ENCODE measurements around the gene LIMD2. TPM values are rescaled to one million over a fixed set of nuclear protein-coding genes. Genes with fewer than 3 reads are reported as not detected.

LIMD2 gene
- total RNA-seq, 2 donors from 2014 or later, result 97.5 to 111 TPM

GRCh38 chr17:63686138-63686685, 13.7 kb downstream of the LIMD2 start:
- Histone ChIP-seq H3K36me3 (ENCODE audit: control insufficient read depth, insufficient read depth, low read length) (peaks cover 50% of the 10 kb centered on the region), H3K27ac (ENCODE audit: low read depth, low read length) (no peak overlapping the region), H3K9ac (ENCODE audit: extremely low read depth, low read length, poor library complexity, severe bottlenecking) (no peak overlapping the region), H3K9me3 (ENCODE audit: control insufficient read depth, low read length) (no peaks in the 10 kb centered on the region), H3K4me3 (ENCODE audit: low read length) (no peak overlapping the region), H3K27me3 (ENCODE audit: control insufficient read depth, insufficient read depth, low read length, poor library complexity, severe bottlenecking) (no peaks in the 10 kb centered on the region), H3K4me1 (ENCODE audit: control insufficient read depth, insufficient read depth, low read length) (no peaks in the 10 kb centered on the region)
- no peaks in the 10 kb centered on the region for H3K27me3 Mint-ChIP-seq (ENCODE audit: insufficient read depth)
- H3K4me1 Mint-ChIP-seq, result peaks cover 5% of the 10 kb centered on the region
- DNase-seq, result no peak
- WGBS, 2 experiments (ENCODE audit: insufficient coverage in 1 of 2, insufficient read length in 1 of 2), result 95 to 100% methylated on average over 2 to 3 of the region's 3 CpGs
- H3K9me3 Mint-ChIP-seq, result no peaks in the 10 kb centered on the region
- TF ChIP-seq CTCF (conservative IDR thresholded peaks at IDR 0.05), result no peak
- peaks cover 33% of the 10 kb centered on the region for H3K36me3 Mint-ChIP-seq (ENCODE audit: low read depth)
- no peak overlapping the region for H3K4me3 Mint-ChIP-seq
- no peak overlapping the region for H3K27ac Mint-ChIP-seq

DNA sequence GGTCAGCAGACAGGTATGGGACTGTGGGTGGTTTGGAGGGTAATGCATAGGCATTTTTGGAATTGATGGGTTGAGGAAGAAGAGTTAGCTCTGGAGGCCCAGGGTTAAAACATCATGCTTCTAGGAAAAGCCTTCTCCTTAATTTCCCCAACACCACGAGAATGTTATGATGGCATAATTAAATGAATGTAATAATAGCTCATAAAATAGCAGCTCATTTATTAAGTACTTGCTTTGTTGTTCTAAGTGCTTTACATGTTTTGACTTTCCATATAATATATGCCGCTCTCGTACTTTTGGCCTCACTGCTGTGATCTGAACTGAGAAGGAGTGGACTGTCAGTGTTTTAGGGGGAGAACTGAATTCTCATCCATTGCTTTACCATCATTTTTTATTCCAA, 14.3 kb downstream of the LIMD2 start:
- Histone ChIP-seq H3K27me3 (ENCODE audit: control insufficient read depth, insufficient read depth, low read length, poor library complexity, severe bottlenecking) (no peaks in the 10 kb centered on the region), H3K4me1 (ENCODE audit: control insufficient read depth, insufficient read depth, low read length) (no peaks in the 10 kb centered on the region), H3K27ac (ENCODE audit: low read depth, low read length) (no peak overlapping the region), H3K4me3 (ENCODE audit: low read length) (no peak overlapping the region), H3K9me3 (ENCODE audit: control insufficient read depth, low read length) (no peaks in the 10 kb centered on the region), H3K36me3 (ENCODE audit: control insufficient read depth, insufficient read depth, low read length) (peaks cover 48% of the 10 kb centered on the region), H3K9ac (ENCODE audit: extremely low read depth, low read length, poor library complexity, severe bottlenecking) (no peak overlapping the region)
- no peak for TF ChIP-seq CTCF (conservative IDR thresholded peaks at IDR 0.05)
- H3K4me1 Mint-ChIP-seq, result peaks cover 11% of the 10 kb centered on the region
- no peak overlapping the region for H3K27ac Mint-ChIP-seq
- H3K4me3 Mint-ChIP-seq, result no peak overlapping the region
- peaks cover 27% of the 10 kb centered on the region for H3K36me3 Mint-ChIP-seq (ENCODE audit: low read depth)
- 100% methylated on average over 2 of the region's 3 CpGs; no CpG with 5 or more reads in 1 of the 2 experiments for WGBS, 2 experiments (ENCODE audit: insufficient coverage in 1 of 2, insufficient read length in 1 of 2)
- H3K27me3 Mint-ChIP-seq (ENCODE audit: insufficient read depth), result no peaks in the 10 kb centered on the region
- DNase-seq, result no peak
- no peaks in the 10 kb centered on the region for H3K9me3 Mint-ChIP-seq

DNA sequence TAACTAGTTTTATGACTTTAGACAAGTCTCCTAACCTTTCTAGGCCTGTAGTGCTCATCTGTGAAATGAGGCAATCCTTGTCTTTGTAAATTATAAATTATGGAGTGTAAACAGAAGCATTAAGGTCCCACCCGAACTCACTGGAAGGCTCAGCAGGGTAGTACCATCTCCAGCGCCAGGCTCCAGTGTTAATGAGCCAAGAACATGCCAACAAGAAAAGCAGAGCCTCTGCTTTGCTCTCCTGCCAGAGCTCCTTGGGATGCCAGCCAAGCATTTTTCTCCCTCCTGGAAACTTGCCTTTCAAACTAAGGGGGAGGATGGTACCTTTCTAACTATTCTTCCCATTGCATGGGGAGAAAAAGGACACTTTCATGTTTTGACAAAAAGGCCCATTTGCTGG, 14.9 kb downstream of the LIMD2 start:
- H3K4me3 Mint-ChIP-seq, result no peak overlapping the region
- H3K9me3 Mint-ChIP-seq, result no peaks in the 10 kb centered on the region
- peaks cover 21% of the 10 kb centered on the region for H3K36me3 Mint-ChIP-seq (ENCODE audit: low read depth)

More for the DNA sequence above, 14.9 kb downstream of the LIMD2 start:
- Histone ChIP-seq H3K9ac (ENCODE audit: extremely low read depth, low read length, poor library complexity, severe bottlenecking) (no peak overlapping the region), H3K4me3 (ENCODE audit: low read length) (no peak overlapping the region), H3K27ac (ENCODE audit: low read depth, low read length) (no peak overlapping the region), H3K9me3 (ENCODE audit: control insufficient read depth, low read length) (no peaks in the 10 kb centered on the region), H3K36me3 (ENCODE audit: control insufficient read depth, insufficient read depth, low read length) (peaks cover 44% of the 10 kb centered on the region), H3K4me1 (ENCODE audit: control insufficient read depth, insufficient read depth, low read length) (no peaks in the 10 kb centered on the region), H3K27me3 (ENCODE audit: control insufficient read depth, insufficient read depth, low read length, poor library complexity, severe bottlenecking) (no peaks in the 10 kb centered on the region)
- DNase-seq, result no peak
- TF ChIP-seq CTCF (conservative IDR thresholded peaks at IDR 0.05), result no peak
- Mint-ChIP-seq H3K27ac (no peak overlapping the region), H3K27me3 (ENCODE audit: insufficient read depth) (no peaks in the 10 kb centered on the region), H3K4me1 (peaks cover 17% of the 10 kb centered on the region)
- 88 to 90% methylated on average over 2 of the region's 2 CpGs for WGBS, 2 experiments (ENCODE audit: insufficient coverage in 1 of 2, insufficient read length in 1 of 2)

Measured in endodermal cell (in vitro differentiated cells).